GM21619 (cell line): ENCODE results near the gene HDAC4.

Experiments used
- ATAC-seq: cut with Tn5 transposase; IDR thresholded peaks from one replicate; pipeline ENCODE4 v1.9.1; 2021; ENCODE audit not compliant: unreplicated experiment

The HDAC4 gene

DNA sequence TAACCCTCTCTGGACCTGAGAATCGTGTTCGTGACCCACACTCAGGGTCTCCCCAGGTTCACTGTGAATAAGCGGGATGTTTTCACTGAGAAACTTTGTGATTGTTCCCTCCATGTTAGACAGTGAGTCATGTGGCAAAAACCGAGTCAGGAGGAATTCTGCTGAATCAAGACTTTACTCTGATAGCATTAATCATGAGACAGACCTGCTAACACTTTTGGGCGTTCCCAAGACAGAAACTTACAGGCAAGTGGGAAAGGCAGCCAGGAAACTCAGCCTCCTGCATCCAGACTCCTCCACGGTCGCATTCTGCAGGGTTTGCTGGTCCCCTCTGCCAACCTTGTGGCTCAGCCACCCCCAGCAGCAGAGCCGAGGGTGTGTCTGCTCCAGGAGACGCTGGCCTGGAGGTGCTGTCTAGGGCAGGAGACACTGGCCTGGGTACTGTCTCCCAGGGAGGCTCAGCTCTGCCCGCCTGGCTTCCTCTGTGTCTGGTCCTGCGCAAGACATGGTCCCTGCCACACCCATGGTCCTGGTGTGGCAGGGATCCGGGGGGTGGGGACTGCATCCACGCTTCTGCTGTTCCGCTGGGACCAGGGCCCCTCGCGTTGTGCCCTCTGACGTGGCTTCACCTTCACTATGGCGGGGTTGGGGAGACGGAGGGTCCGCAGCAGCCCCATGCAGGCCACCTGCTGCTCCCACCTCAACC lies 375.6 kb downstream of the HDAC4 start:
- ATAC-seq = no peak

DNA sequence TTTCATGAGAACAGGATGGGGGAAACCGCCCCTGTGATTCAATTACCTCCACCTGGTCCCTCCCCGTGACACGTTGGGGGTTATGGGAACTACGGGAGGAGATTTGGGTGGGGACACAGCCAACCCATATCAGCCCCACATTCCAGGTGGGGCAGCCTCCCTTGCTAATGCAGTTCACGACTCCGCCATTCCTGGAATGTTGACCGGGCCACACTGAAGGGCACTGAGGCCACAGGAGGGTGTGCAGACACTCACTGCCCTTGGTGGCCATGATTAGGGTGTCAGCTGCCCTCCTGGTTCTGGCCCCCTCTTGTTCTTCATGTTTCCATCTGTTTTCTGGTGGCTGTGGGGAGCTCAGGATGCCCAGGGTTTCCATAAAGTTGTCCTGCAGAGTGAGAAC lies 376.6 kb downstream of the HDAC4 start:
- no peak for ATAC-seq

DNA sequence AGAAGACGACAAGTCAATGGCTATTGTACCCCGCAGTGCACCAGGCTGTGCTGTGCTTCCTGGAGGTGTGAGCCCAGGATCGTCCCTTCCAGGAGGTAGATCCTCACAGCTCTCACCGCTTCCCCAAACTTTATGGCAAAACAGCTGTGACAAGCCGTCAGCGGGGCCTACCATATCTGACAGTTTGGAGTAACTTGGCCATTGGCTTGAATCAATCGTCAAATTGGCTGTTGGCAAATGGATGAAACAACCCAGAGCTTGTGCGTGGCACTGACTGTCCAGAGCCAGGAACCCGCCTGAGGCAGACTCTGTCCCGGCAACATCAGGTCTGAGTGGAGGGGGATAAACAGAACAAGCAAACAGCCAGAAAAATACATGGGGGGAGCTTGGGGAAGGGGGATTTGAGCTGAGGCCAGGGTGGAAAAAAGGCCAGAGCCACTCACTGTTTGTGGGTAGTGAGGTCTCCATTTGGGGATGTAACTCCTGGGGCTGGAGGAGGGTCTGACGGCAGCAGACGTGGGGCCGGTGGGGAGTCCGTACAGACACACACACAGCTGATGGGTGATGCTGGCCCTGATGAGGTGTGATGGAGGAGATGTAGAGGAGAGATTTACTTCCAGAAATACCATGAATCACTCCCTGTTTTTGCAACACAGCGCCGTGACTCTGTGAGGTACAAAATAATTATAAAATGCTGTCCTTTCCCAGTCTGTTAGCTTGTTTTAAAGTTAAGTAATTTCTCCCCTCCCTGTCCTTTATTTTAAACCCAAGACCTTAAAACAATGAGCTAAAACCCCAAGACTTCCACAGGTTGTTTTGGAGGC lies 378.2 kb downstream of the HDAC4 start:
- ATAC-seq = no peak

GRCh38 chr2:239021651-239022436 lies 379.0 kb downstream of the HDAC4 start:
- no peak for ATAC-seq

DNA sequence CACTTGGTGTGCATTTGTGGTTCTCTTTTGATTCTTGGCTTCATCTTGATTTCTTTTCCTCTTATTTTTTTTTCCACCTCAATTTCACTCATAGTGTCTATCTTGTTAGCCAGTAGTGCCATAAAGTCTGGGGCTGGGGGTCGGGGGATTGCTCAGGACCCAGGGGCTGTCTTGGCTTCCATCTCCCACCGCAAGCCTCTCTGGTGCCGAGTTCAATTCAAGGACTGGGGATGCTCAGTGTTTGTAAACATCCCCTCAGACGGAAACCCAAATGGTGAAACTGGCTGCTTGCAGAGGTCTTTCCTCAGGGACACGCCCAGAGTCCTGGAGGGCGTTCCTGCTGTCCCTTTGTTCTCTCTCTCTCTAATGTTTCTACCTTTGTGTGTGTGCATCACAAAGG lies 379.6 kb downstream of the HDAC4 start:
- ATAC-seq = no peak

GRCh38 chr2:239020541-239021041 lies 380.2 kb downstream of the HDAC4 start:
- ATAC-seq = no peak

DNA sequence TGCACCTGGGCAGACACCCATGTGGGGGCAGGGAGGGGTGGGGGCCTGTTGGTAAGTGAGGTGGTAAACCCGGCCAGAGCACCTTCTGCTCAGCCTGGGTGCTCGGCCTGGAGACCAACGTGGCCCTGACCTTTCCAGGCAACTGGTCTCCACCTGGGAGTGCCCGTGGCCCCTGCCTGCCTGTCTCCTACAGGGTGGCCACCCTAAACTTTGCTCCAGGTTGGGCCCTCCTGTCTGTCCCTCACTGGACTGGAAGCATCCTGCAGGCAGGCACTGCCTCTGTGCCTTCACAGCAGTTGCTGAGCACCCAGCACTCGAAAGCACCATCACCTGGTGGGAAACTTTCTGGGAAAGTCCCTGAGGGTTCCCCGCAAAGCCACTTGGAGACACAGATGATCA lies 381.6 kb downstream of the HDAC4 start:
- no peak for ATAC-seq

DNA sequence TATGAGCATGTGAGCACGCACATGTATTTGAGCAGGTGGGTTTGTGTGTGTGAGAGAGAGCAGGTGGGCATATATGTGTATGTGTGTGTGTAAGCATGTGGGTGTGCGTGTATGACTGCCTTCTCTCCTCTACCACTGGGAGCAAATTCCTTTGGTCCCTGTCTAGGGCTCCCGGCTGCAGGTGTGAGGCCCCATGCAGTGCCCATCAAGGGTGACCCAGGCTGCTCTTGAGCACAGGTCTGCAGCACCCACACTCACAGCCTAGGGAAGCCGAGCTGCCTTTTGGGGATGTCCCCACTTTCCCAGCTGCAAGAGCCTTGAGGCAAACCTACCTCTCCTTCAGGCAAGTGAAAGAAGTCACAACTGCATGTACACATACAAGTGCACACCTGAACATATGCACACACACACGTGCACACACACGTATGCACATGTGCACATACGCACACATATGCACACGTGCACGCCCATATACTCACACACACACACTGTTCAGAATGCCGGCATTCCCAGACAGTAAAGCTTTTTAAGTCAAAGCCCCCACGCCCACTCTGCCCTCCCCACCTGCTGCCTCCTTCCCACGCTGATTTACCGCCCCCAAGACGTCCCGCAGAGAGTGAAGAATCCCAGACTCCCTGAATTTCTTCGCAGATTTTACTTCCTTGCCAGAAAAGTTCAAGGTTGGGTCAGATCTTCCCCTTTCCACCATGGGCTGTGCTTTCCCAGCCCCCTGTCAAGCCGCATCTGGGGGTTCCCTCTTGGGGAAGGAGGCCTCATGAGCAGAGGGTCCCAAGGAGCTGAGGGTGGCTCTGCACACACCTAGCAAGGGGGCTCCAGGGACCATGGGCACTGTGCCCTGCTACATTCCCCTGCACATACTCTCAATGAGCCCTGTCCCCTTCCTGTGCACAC lies 382.3 kb downstream of the HDAC4 start:
- ATAC-seq = no peak

DNA sequence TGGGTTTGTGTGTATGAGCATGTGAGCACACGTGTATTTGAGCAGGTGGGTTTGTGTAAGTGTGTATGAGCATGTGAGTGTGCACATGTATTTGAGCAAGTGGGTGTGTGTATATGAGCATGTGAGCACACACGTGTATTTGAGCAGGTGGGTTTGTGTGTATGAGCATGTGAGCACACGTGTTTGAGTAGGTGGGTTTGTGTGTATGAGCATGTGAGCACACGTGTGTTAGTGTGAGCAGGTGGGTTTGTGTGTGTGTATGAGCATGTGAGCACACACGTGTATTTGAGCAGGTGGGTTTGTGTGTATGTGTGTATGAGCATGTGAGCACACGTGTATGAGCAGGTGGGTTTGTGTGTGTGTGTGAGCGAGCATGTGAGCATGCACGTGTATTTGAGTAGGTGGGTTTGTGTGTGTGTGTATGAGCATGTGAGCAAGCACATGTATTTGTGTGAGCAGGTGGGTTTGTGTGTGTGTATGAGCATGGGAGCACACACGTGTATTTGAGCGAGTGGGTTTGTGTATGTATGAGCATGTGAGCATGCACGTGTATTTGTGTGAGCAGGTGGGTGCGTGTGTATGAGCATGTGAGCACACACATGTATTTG lies 383.2 kb downstream of the HDAC4 start:
- no peak for ATAC-seq

DNA sequence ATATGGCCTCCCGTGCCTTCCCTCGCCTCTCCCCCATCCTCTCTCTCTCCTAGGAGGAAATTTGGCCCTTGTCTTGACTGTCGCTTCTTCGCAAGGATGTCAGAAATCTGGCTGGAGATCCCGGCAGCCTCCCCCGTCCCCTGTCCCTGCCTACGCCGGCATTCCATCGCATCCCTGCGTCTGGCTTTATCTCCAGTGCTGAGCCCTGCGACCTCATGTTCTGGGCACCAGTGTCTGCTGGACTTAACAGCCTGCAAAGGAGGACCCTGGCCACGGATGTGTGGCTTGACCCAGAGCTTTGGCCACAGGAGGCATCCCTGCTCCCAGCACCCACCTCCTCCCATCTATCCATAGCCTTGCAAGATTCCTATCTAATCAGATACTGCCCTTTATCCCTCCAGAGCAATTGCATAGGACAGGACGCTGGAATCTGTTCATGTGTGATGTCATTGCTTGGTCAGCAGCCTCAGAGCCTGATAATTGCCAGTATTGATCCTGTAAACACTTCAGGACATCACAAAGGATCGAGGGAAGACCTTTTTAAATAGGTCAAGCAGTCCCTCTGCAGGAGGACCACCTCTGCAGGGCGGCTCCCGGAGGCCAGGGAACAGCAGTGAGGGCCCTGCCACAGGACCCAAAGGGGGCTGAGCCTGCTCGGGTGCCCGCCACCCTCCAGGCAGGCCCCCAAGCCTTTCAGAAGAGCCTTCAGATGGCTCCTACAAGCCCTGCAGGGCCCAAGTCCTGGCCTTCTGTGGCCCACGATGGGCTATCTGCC lies 384.7 kb downstream of the HDAC4 start:
- ATAC-seq = no peak

DNA sequence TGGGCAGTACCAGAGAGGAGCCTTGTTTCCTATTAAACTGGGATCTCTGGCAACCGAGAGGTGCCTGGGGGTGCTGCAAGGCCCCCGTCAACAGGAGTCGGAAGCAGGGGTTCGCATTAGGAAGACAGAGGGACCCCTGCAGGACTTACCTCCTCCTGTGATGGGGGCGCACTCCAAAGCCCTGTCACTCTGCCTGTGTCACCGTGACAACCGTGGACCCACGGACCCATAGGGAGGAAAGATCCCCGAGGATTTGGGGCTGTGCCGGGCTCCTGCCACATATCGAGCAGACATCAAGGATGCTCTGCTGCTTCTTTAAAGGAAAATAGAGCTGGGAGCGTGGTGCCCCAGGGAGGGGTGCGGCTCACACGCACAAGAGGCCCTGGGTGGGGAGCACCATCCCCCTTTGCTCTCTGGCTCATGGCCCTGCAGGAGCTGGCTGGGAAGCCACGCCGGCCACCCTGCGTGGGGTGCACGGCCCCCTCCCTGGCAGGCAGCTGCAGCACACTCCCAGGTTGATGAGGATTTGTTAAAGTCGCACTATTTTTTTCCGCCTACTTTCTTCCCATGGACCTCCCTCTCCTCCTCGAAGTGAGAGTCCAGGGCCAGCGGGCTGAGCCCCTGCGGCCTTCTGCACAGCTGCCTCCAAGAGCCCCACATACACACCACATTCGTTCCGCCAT lies 385.5 kb downstream of the HDAC4 start:
- no peak for ATAC-seq

DNA sequence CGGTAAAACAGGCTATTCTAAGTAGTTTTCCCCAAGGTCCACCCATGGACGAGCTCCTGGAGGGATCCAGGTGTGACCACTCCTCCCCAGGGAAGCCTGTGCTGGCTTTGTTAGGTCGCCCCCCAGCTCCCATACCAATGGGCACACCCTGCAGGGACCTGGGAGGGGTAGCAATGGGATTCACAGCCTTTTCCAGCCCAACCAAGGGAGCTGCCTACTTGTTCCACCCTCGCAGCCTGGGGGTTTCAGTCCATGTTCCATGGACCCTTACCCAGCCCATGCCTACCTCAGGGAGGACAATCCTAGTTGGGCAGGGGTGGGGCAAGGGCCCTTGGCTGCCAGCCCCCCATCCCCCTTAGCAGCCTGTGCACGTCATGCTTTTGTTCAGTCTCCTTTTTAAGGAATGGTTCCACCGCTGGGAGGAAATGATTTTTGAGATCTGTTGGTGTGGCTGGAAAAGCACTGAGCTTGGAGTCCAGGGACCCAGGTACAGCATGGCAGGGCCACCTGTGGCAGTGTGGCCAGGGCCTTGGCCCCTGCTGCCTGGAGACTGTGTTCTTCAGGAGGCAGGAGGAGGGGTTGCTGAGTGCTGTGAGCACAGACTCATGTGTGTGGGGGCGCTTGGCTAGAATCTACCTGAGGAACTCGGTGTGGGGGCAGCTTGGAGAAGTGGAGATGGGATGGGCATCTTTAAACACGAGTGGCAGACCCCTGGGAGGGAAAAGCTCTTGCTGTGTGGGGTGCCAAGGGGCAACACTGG lies 386.2 kb downstream of the HDAC4 start:
- ATAC-seq = no peak

GRCh38 chr2:239013678-239013976 lies 387.2 kb downstream of the HDAC4 start:
- ATAC-seq = no peak

DNA sequence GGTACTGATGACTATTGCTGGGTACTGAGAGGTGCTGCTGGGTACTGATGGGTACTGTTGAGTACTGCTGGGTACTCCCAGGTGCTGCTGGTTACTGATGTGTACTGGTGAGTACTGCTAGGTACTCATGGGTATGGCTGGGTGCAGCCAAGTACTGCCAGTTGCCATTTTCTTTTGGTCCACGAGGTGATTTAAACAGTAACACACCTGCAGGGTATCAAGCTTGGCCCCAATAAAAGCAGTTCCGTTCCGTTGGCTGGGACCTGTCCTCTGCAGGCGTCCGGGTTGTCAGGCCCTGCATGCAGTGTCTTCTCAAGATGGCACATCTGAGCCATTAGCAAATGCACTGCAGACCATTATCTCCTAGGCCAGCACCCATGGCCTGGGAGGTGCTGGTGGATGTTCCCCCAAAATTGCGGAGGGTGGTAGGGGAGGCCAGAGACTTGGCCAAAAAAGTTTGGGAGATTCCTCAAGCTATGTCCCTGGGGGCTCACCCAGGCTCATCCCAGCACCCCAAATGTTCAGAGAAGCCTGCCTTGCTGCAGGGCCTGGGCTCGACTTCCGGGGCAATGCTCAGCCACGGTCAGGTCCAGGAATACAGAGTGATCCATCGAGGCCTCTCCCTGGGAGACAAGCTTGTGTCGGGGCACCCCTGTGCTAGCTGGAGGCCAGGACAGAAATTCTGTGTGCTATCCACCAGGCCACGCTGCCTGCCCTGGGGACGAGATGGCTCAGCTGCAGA lies 387.7 kb downstream of the HDAC4 start:
- no peak for ATAC-seq

DNA sequence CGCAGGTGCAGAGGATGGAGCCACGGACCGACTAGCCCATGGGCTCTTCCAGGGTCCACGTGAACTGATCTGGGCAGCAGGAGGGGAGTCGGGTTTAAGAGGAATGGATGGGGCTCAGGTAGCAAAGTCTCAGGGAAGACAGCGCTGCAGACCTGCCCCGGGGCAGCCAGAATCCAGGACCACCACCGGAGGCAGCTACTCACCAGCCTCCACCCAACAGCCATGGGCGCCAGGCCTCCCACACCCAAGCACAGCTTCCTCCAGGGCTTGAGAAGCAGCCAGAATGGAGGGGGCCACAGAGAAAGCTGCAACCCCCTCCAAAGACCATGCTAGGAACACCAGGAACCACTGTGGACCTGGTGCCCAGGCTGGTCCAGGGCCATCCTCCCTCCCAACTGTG lies 388.6 kb downstream of the HDAC4 start:
- ATAC-seq = no peak

DNA sequence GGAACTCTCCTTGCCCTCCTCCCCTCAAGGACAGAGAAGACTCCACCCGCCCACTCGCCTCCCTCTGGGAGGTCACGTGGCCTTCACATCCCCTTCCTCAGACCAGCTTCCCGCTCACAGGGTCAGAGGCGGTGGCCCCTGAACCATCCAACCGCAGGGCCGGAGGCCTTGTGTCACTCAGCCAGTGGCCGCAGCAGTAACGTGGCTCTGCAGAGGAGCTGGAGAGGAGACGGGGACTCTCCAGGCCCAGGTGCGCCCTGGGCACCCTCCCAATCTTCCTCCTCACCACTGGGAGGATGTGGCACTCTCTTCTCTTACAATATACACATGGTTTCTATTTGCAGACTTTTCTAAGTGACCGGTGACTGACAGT lies 391.2 kb downstream of the HDAC4 start:
- no peak for ATAC-seq

GRCh38 chr2:239008677-239009588 lies 391.9 kb downstream of the HDAC4 start:
- ATAC-seq = no peak
